Measurements from ENCODE around the gene TUFM.

DNA sequence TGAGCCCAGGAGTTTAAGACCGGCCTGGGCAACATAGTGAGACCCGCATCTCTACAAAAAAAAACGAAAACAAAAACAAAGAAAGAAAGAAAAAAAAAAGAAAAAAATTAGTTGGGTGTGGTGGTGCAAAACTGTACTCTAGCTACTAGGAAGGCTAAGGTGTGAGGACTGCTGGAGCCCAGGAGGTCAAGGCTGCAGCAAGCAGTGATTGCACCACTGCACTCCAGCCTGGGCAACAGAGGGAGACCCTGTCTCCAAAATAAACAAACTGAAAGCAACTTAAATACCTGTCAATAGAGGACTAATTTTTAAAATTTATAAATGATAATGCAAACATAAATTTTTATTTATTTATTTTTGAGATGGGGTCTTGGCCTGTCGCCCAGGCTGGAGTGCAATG, 49.5 kb upstream of the TUFM start:
- TF ChIP-seq, protein P1, sequence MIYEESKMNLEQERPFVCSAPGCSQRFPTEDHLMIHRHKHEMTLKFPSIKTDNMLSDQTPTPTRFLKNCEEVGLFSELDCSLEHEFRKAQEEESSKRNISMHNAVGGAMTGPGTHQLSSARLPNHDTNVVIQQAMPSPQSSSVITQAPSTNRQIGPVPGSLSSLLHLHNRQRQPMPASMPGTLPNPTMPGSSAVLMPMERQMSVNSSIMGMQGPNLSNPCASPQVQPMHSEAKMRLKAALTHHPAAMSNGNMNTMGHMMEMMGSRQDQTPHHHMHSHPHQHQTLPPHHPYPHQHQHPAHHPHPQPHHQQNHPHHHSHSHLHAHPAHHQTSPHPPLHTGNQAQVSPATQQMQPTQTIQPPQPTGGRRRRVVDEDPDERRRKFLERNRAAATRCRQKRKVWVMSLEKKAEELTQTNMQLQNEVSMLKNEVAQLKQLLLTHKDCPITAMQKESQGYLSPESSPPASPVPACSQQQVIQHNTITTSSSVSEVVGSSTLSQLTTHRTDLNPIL (CRISPR knock-in tag; IDR thresholded peaks at IDR 0.05; ENCODE audit: low read depth): no peak
- TF ChIP-seq TOX (CRISPR knock-in tag; IDR thresholded peaks at IDR 0.05; ENCODE audit: borderline replicate concordance) (no peak), ZNF8 (CRISPR knock-in tag; IDR thresholded peaks at IDR 0.05) (no peak), RARB (CRISPR knock-in tag; IDR thresholded peaks at IDR 0.05) (no peak), ESRRG (CRISPR knock-in tag; IDR thresholded peaks at IDR 0.05) (no peak), PPARA (CRISPR knock-in tag; IDR thresholded peaks at IDR 0.05; ENCODE audit: borderline replicate concordance) (no peak), OSR1 (CRISPR knock-in tag; IDR thresholded peaks at IDR 0.05) (no peak)

Measured in SK-N-SH treated with all-trans-retinoic acid at 6 μM for 48 hours (cell line).